Eye (tissue), 1 donor: ENCODE data around the gene IRF6.
A peak's percentile ranks its signal among the peaks of the same experiment; 100 is the strongest.

Experiments used
- DNase-seq: peaks from one replicate; pipeline ENCODE4 v3.0.0-alpha.2; 2015

IRF6 gene

GRCh38 chr1:209787551-209787950, 18.4 kb downstream of the IRF6 start:
- DNase-seq = no peak

- DNase-seq = no peak
Observed at GRCh38 chr1:209786146-209786545, 19.8 kb downstream of the IRF6 start.

GRCh38 chr1:209785592-209785991, 20.4 kb downstream of the IRF6 start:
- no peak for DNase-seq

GRCh38 chr1:209784265-209785169, 21.4 kb downstream of the IRF6 start, which contains the start of gene C1orf74:
TSS of gene C1orf74 (minus strand) at chr1:209784559. CDS start at chr1:209783634, 925 bp downstream.
- peak; percentile 100 for DNase-seq

GRCh38 chr1:209783386-209783785, 22.6 kb downstream of the IRF6 start:
- DNase-seq = peak; percentile 53

- DNase-seq = no peak
Observed at GRCh38 chr1:209780268-209780667, 25.7 kb downstream of the IRF6 start.

GRCh38 chr1:209778102-209778501, 27.8 kb downstream of the IRF6 start:
- DNase-seq = no peak

GRCh38 chr1:209777587-209777986, 28.4 kb downstream of the IRF6 start:
- DNase-seq = no peak

GRCh38 chr1:209775678-209776077, 30.3 kb downstream of the IRF6 start:
- no peak for DNase-seq

GRCh38 chr1:209774592-209774991, 31.4 kb downstream of the IRF6 start:
- no peak for DNase-seq

- DNase-seq = peak; percentile 45
Observed at GRCh38 chr1:209772126-209772525, 33.8 kb downstream of the IRF6 start.

GRCh38 chr1:209770636-209771415, 35.1 kb downstream of the IRF6 start:
- DNase-seq = peak; percentile 45

- peak; percentile 32 for DNase-seq
Observed at GRCh38 chr1:209769971-209770370, 36.0 kb downstream of the IRF6 start.

- peak; percentile 25 for DNase-seq
Observed at GRCh38 chr1:209769171-209769904, 36.6 kb downstream of the IRF6 start.

- DNase-seq = no peak
Observed at GRCh38 chr1:209768354-209768774, 37.6 kb downstream of the IRF6 start.

- DNase-seq = no peak
Observed at GRCh38 chr1:209767706-209768105, 38.2 kb downstream of the IRF6 start.

- no peak for DNase-seq
Observed at GRCh38 chr1:209767096-209767495, 38.8 kb downstream of the IRF6 start.

GRCh38 chr1:209766051-209766450, 39.9 kb downstream of the IRF6 start:
- no peak for DNase-seq

- DNase-seq = no peak
Observed at GRCh38 chr1:209761011-209761635, 44.8 kb downstream of the IRF6 start.

- DNase-seq = no peak
Observed at GRCh38 chr1:209759829-209760359, 46.0 kb downstream of the IRF6 start.

- no peak for DNase-seq
Observed at GRCh38 chr1:209758400-209758799, 47.5 kb downstream of the IRF6 start.
